Astrocyte (in vitro differentiated cells and primary cell): ENCODE data around the gene LMO7. TPM values are rescaled to one million over a fixed set of nuclear protein-coding genes. Genes with fewer than 3 reads are reported as not detected.

Experiments
- DNase-seq: peaks from one replicate; pipeline ENCODE4 v3.0.0-alpha.2; 2010; ENCODE audit warnings: low read depth
- FAIRE-seq: peaks from 2 replicates; lab custom pipeline; 2011; peaks lifted over from hg19 to GRCh38; lab: Jason Lieb, UNC
- H2AFZ ChIP-seq: 2 replicates; pipeline ENCODE4 v1.6.0; 2012; ENCODE audit warnings: low read depth, low read length, inconsistent platforms
- H3K27ac ChIP-seq: 2 replicates; pipeline ENCODE4 v1.5.1; 2011; ENCODE audit warnings: low read depth, low read length, inconsistent platforms
- H3K27me3 ChIP-seq: 2 replicates; pipeline ENCODE4 v1.6.0; 2011; ENCODE audit warnings: low read length, inconsistent platforms; ENCODE audit not compliant: insufficient read depth
- H3K36me3 ChIP-seq: 2 replicates; pipeline ENCODE4 v1.5.1; 2011; ENCODE audit warnings: low read length, inconsistent platforms; ENCODE audit not compliant: insufficient read depth
- H3K4me1 ChIP-seq: 2 replicates; pipeline ENCODE4 v1.5.1; 2011; ENCODE audit warnings: low read length, inconsistent platforms; ENCODE audit not compliant: insufficient read depth
- H3K4me2 ChIP-seq: 2 replicates; pipeline ENCODE4 v1.6.0; 2012; ENCODE audit warnings: low read length, inconsistent platforms
- H3K4me3 ChIP-seq: 2 replicates; pipeline ENCODE4 v1.5.1; 2011; ENCODE audit warnings: low read depth, mild to moderate bottlenecking, low read length, inconsistent platforms; ENCODE audit not compliant: insufficient read depth
- H3K79me2 ChIP-seq: 2 replicates; pipeline ENCODE4 v1.6.0; 2012; ENCODE audit warnings: mild to moderate bottlenecking, low read length, inconsistent platforms; ENCODE audit not compliant: insufficient read depth
- H3K9ac ChIP-seq: 2 replicates; pipeline ENCODE4 v1.6.0; 2012; ENCODE audit warnings: mild to moderate bottlenecking, low read length, inconsistent platforms
- H3K9me3 ChIP-seq: 2 replicates; pipeline ENCODE4 v1.5.1; 2012; ENCODE audit warnings: low read depth, mild to moderate bottlenecking, low read length, inconsistent platforms; ENCODE audit not compliant: insufficient read depth
- H4K20me1 ChIP-seq: 2 replicates; pipeline ENCODE4 v1.6.0; 2012; ENCODE audit warnings: low read length, inconsistent platforms; ENCODE audit not compliant: insufficient read depth
- H3K27ac Mint-ChIP-seq: one replicate; pipeline ENCODE4 v1.8.0; 2021; ENCODE audit warnings: mild to moderate bottlenecking, mixed read lengths; ENCODE audit not compliant: unreplicated experiment
- H3K27me3 Mint-ChIP-seq: one replicate; pipeline ENCODE4 v1.8.0; 2021; ENCODE audit warnings: low read depth, mixed read lengths; ENCODE audit not compliant: unreplicated experiment
- H3K36me3 Mint-ChIP-seq: one replicate; pipeline ENCODE4 v1.8.0; 2021; ENCODE audit warnings: low read depth, mixed read lengths; ENCODE audit not compliant: unreplicated experiment
- H3K4me1 Mint-ChIP-seq: one replicate; pipeline ENCODE4 v1.8.0; 2021; ENCODE audit warnings: low read depth, mixed read lengths; ENCODE audit not compliant: unreplicated experiment
- H3K4me3 Mint-ChIP-seq: one replicate; pipeline ENCODE4 v1.8.0; 2021; ENCODE audit warnings: mild to moderate bottlenecking, moderate library complexity, mixed read lengths; ENCODE audit not compliant: unreplicated experiment
- H3K9me3 Mint-ChIP-seq: one replicate; pipeline ENCODE4 v1.8.0; 2021; ENCODE audit warnings: mild to moderate bottlenecking, mixed read lengths; ENCODE audit not compliant: unreplicated experiment
- CTCF ChIP-seq: IDR thresholded peaks from 2 replicates; pipeline ENCODE4 v1.5.1; 2011; ENCODE audit warnings: low read depth, mild to moderate bottlenecking, inconsistent platforms, low read length, moderate library complexity; ENCODE audit not compliant: insufficient read depth
- EZH2 ChIP-seq: IDR thresholded peaks from 2 replicates; pipeline ENCODE4 v1.6.1; 2012; ENCODE audit warnings: mild to moderate bottlenecking, low read length, inconsistent platforms; ENCODE audit not compliant: insufficient read depth
- total RNA-seq: library from RNA; stranded (reverse); gene quantifications from 2 replicates; pipeline ENCODE4 v1.2.1, GENCODE V29; 2021

LMO7 gene
- total RNA-seq, 1 donor from 2014 or later = 52.2 TPM

- no peak overlapping the region for H3K4me3 Mint-ChIP-seq
- no peak for DNase-seq
- Histone ChIP-seq H3K4me1 (peaks cover 22% of the 10 kb centered on the region), H2AFZ (no peak overlapping the region), H3K9me3 (no peaks in the 10 kb centered on the region), H3K4me2 (no peak overlapping the region), H3K36me3 (no peaks in the 10 kb centered on the region), H3K79me2 (peaks cover 98% of the 10 kb centered on the region), H3K27ac (no peak overlapping the region), H3K4me3 (no peak overlapping the region), H4K20me1 (peaks cover 72% of the 10 kb centered on the region), H3K9ac (no peak overlapping the region), H3K27me3 (no peaks in the 10 kb centered on the region)
- FAIRE-seq = no peak
- no peaks in the 10 kb centered on the region for H3K27me3 Mint-ChIP-seq
- peak overlapping the region; percentile 23 for H3K27ac Mint-ChIP-seq
- TF ChIP-seq CTCF (peak; percentile 58), EZH2 (no peak)
- peaks cover 3% of the 10 kb centered on the region for H3K9me3 Mint-ChIP-seq
- no peaks in the 10 kb centered on the region for H3K36me3 Mint-ChIP-seq
- H3K4me1 Mint-ChIP-seq = peaks cover 22% of the 10 kb centered on the region
These were observed 51.1 kb downstream of the LMO7 start for GRCh38 chr13:75687150-75687763.

GRCh38 chr13:75689686-75690085 is 53.6 kb downstream of the LMO7 start:
- Histone ChIP-seq H3K4me3 (no peak overlapping the region), H3K27me3 (no peaks in the 10 kb centered on the region), H2AFZ (no peak overlapping the region), H3K4me1 (peaks cover 19% of the 10 kb centered on the region), H3K9me3 (no peaks in the 10 kb centered on the region), H3K36me3 (peaks cover 8% of the 10 kb centered on the region), H3K9ac (no peak overlapping the region), H3K79me2 (peaks cover 98% of the 10 kb centered on the region), H3K27ac (no peak overlapping the region), H3K4me2 (no peak overlapping the region), H4K20me1 (peaks cover 88% of the 10 kb centered on the region)
- no peak for FAIRE-seq
- peaks cover 21% of the 10 kb centered on the region for H3K4me1 Mint-ChIP-seq
- H3K4me3 Mint-ChIP-seq = no peak overlapping the region
- peaks cover 5% of the 10 kb centered on the region for H3K36me3 Mint-ChIP-seq
- peaks cover 1% of the 10 kb centered on the region for H3K27me3 Mint-ChIP-seq
- DNase-seq = no peak
- H3K27ac Mint-ChIP-seq = no peak overlapping the region
- TF ChIP-seq CTCF (no peak), EZH2 (no peak)
- H3K9me3 Mint-ChIP-seq = peaks cover 3% of the 10 kb centered on the region

- peaks cover 5% of the 10 kb centered on the region for H3K36me3 Mint-ChIP-seq
- Histone ChIP-seq H3K4me3 (no peak overlapping the region), H4K20me1 (peaks cover 88% of the 10 kb centered on the region), H3K27ac (no peak overlapping the region), H3K9ac (no peak overlapping the region), H3K79me2 (peaks cover 98% of the 10 kb centered on the region), H3K9me3 (no peaks in the 10 kb centered on the region), H2AFZ (no peak overlapping the region), H3K4me2 (no peak overlapping the region), H3K36me3 (peaks cover 8% of the 10 kb centered on the region), H3K4me1 (peaks cover 9% of the 10 kb centered on the region), H3K27me3 (no peaks in the 10 kb centered on the region)
- FAIRE-seq (no peak), DNase-seq (no peak)
- H3K4me1 Mint-ChIP-seq = peaks cover 12% of the 10 kb centered on the region
- no peak for TF ChIP-seq EZH2
- no peak for TF ChIP-seq CTCF
- peaks cover 3% of the 10 kb centered on the region for H3K9me3 Mint-ChIP-seq
- H3K27ac Mint-ChIP-seq = no peak overlapping the region
- H3K4me3 Mint-ChIP-seq = no peak overlapping the region
- H3K27me3 Mint-ChIP-seq = peaks cover 1% of the 10 kb centered on the region
These were observed 54.5 kb downstream of the LMO7 start for GRCh38 chr13:75690607-75691006.
